Stimulated activated CD8-positive, alpha-beta memory T cell treated with anti-CD3 and anti-CD28 coated beads, Interleukin-7, amount 100 ng/mL, for 4 hours (primary cell): ENCODE results near the gene SPATA16.
"Not testable (repeated sequence)": the region's sequence is repeated elsewhere in the genome, so short reads cannot be mapped to it uniquely, and the experiment has no call there.

ENCODE experiments used
- DNase-seq, 2 donors: peaks; one replicate each; pipeline ENCODE4 v3.0.0-alpha.2; 2020; ENCODE audit warnings: low read depth in 2 of 2

Gene SPATA16

DNA sequence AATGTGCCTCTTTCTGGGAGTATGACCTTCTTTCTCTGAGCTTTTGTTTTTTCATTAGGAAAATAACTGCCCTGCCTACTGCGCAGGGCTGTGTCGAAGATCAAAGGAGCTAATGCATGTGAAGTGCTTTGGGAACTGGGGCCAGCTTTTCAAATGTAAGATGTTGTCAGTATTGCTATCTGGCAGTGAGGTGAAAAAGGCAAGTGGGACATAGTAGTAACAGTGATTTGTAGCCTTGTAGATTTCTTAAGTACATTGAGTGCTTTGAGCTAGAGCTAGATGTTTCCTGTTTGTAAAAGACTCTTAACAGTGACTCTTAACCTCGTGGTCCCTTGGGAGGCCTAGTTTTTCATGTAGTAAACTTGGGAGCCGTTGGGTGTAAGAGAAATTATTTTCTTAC, 264.0 kb downstream of the SPATA16 start:
- no peak for DNase-seq

DNA sequence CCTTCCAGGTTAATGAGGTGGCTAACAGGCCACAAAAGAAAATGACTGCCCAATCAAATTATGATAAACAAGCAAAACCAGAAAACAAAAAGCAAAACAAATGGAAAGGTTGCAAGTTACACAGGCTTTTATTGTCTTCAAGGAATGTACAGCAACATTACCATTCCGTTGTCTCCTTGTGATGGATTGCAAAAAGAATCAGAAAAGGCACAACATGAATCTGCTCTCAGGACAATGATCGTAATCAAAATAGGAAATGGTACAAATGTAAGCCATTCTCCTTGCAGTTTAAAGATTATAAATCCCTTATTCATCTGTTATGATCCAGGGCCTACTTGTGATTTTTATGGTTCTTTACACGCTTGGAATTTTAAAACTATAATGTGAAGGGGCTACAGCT, 264.7 kb downstream of the SPATA16 start:
- DNase-seq, result no peak

DNA sequence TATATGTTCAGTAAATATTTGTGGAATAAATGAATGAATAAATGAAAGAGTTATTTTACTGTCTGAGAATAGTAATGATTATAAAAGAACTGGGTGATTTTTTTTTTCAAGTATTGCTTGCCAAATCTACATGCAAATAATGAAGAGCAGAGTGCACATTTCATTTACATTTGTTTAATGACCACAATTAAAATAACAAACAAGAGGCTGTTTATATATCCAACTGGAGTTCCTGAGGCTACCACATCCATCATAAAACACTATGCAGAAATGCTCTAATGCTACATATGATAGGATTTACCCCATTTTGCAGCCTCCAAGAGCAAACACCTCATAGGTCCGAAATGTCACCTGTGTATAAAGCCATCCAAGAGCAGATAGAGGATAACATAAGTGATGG, 266.0 kb downstream of the SPATA16 start:
- DNase-seq, result no peak

DNA sequence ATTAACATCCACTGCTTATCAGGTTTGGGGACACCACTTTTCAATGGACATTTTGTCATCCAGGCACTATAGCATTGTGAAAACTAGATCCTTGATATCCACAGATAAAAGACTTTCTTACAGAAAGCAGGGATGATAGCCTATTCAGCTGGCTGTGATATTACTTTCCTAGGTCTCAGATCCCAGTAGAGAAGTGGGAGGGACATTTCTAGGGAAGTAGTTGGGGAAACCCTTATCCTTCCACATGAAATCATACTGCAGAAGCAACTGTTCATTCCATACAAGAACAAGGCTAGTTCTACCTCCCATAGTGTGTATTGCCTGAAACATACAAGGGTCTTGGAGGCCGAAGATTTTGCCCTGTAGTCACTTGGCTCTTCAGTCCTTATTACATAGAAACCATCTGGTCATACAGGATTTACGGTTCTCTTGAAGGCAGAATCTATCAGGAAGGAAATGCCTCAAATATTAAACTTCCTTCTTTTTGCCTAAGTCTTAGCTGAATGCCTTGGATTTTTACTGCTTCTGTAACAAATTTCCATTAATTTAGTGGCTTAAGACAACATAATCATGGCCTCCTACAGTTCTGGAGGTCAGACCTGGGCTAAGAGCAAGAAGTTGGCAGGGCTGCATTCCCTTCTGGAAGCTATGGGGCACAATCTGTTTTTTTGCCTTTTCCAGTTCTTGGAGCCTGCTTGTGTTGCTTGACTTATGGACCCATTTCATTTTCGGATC, 271.1 kb downstream of the SPATA16 start:
- DNase-seq, result no peak

DNA sequence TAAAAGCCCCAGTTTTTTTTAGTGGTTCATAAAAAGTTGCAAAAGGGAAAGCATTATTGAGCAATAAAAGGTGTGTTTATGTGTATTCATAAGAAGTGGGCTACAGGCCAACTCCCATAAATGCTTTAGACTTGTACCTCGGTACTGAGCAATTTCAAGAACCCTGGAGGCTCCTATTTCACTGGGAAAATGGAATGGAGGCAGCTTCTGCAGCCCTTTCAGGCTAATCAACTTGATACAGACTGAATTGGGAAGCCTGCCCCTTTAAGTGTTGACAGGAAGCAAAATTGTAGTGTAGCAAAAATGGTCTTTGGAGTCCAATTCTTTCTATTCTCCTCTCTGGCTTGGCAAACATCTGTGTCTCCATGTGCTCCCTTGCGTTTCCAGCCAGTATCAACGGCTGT, 271.7 kb downstream of the SPATA16 start:
- DNase-seq, result no peak

DNA sequence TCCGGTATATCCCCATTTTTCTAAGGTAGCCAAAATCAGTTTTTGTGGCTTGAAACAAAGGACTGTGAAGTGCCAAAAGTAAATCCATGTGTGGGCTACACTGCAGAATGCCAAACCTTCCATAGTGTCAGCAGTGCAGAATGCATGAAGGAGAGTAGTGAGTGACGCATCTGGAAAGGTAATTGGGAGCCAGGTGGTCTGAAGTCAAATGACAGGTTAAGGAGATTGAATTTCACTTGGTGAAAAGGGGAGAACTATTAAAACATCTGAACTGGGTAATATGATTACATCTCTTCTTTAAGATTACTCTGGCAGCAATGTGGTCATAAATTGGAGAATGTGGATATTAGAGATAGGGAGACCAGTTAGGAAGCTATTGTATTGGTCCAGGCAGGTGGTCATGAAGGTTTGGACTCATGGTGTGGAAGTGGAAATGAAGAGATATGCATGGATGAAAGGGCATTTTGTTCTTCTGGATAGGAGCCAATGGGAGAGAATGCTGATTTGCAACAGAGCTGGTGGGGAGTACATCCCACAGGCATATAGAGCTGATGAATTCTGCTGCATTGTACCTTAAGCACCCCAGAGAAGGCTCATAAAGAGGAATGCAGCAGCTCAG, 272.3 kb downstream of the SPATA16 start:
- no peak for DNase-seq

DNA sequence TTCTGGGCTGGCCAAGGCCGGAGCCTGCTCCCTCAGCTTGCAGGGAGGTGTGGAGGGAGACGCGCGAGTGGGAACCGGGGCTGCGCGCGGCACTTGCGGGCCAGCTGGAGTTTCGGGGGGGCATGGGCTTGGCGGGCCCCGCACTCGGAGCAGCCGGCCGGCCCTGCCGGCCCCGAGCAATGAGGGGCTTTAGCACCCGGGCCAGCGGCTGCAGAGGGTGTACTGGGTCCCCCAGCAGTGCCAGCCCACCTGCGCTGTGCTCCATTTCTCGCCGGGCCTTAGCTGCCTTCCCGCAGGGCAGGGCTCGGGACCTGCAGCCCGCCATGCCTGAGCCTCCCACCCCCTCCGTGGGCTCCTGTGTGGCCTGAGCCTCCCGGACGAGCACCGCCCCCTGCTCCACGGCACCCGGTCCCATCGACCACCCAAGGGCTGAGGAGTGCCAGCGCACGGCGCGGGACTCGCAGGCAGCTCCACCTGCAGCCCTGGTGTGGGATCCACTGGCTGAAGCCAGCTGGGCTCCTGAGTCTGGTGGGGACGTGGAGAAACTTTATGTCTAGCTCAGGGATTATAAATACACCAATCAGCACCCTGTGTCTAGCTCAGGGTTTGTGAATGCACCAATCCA, 274.2 kb downstream of the SPATA16 start:
- not testable (repeated sequence) for DNase-seq

DNA sequence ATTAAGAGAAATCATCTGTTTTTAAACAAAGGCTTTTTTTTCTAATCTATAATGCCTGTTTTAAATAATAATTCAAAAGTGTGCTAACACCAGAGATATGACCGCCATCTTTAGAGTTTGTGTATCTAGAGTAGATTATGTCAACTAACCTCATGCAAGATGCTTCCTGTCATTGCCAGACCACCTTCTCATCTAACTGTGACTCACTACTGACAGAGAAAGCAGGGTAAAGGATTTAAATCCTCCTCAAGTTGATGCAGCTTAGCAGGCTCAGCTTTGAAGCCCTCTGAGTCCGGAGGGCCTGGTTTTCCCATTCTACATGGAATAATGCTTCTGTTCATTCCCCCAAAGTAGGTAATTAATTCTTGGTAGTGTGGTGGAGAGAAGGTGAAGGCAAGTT, 282.0 kb downstream of the SPATA16 start:
- no peak for DNase-seq

DNA sequence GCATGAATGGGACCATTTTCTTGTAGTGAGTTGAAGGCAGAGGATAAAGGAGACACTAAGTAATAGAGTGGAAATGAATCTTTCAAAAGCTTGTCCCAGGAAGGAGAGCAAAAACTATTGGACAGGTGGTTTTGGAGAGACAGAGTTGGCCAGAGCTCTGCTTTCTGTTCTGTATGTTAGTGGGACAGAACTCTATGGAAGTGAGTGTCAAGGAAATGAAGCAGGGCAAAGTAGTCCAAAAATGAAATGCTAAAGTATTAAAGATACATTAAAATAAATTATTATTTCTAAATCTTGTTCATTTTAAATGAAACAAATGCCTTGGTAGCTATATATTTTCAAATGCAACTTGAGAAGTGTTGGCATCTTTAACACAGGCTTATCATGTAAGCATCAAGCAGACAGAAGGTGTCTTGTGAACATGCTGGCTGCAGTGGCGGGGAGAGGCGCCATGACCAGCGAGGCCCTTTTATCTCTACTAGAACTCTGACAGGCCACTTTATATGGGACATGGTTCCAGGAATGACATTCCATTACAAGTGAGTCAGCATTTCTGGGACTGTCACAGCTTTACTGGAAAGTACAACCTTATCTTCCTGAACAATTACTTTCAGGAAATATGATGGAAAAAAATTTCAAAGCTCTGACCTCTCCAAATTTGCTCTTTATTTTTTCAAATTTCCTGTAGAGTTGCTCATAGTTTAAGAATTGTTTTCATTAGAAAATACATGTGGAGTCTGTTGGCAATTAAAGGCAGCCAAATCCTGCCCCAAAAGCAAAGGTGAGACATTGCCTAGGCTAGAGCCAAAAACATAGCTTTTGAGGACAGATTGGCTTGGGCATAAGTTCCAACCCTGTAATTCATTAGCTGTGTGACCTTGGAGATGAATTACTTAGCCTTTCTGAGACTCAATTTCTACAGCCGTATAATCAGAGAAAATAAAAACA, 284.0 kb downstream of the SPATA16 start:
- DNase-seq, result no peak

DNA sequence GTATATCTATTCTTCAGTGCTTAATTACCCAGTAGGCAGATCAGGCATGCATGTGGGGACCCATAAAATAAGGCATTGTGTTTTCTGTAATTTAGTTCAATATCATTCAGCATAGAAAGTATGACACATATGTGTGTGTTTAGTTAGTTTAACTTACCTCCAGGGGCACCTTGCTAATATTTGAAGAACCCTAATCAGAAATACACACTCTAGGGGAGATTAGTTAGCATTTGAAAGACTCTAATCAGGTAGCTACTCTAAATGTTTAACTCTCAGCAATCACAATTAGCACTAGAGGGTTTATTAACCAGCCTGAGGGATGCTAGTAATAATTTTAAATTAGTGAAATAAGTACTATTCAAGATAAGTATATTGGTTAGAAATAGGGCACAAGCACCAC, 286.0 kb downstream of the SPATA16 start:
- DNase-seq, result no peak

DNA sequence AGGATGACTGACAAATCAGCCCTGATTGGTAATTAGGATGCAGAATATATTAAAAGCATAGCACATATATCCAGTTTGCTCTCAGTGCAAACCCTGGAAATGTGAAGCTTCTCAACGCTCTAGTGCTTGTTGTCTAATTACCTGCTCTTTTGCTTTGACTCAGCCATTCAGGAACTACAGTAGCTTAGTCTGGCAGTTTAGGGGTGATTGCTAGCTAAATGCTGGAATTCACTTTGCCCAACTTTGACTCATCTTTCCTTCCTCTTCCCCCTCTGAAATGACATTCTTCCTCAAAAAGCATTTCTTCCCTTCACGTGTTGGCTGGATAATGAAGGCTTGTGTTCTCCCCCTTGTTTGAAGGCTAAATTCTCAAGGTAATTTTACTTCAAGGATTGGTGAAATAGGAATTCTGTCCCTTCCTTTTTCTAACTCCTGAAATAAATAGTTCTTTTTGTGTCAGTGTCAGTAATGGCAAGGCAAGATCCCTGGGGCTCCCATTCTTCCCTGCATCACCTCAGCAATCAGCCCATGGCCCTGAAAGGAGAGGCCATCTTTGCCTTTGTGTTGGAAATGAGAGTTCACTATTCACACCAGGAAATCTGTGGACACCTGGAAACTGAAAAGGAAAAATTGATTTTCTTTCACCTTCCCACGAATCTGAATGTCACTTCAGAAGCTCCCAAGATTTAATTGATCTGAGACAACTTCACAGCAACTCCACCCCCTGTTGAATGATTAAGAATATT, 286.9 kb downstream of the SPATA16 start:
- DNase-seq, result no peak

DNA sequence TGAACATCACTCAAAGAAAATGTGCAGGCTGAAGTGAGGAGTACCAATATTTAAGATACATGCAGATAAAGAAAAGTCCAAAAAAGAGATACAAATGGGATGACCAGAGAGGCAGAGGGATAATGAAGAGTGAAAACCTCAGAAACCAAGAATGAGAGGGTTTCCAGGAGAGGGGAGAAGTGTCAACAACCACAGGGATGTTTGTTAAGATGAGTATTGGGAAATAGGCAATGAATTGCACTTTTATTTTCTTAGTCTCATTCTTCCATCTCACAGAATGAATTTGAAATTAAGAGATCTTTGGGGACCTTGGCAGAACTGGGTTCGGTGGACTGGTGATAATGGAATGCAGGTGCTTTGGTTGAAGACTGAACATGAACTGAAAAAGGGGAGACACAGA, 288.0 kb downstream of the SPATA16 start:
- DNase-seq, result no peak

DNA sequence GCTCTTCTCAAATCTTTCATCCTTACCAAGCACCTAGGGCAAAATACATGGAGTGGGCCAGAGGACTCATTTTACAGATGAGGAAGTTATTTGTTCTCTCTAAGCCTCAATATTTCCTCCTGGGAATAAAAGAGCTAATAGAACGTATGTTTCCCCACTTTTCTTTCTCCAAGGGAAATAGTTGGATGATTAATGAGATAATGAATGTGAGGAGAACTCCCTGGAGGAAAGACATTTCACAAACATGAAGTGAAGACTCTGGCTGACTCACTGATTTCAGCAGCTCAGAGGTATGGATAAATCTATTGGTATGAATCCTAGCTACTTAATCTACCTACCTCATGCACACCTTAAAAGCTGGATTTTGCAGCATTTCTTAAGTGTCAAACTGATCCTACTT, 292.1 kb downstream of the SPATA16 start:
- DNase-seq, result no peak

DNA sequence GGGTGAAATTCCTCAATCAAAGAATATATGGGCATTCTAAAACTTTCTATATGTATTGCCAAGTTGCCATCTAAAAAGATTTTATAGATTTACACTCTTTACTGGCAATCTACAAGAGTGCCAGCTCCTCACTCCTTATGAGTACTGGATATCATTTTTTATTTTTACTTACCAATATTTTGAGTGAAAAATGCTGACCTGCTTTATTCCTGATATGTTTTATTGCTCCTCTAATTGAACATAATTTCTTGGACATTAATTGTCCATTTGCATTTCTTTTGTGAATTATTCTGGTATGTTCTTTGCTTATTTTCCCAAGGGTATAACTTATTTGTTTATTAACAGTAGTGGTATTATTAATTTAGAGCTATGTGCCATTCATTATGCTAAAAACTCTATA, 293.7 kb downstream of the SPATA16 start:
- no peak for DNase-seq

DNA sequence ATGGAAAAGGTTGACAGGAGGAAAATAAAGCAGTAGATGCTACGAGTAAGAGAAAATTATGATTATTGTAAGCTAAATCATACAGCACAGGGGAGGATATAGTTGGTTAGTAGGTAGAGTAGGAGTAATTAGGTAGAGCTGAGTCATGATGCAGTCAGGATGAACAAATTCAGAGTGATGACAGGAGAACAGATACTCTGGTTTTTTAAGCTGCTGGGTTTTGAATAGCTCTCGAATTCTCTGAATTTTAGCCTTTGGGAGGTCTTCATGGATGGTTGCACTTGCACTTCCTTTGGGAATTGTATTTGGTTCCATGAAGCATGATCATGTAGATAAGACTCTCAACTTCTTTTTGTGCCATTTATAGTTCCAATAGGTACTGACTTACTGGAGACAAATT, 294.3 kb downstream of the SPATA16 start:
- no peak for DNase-seq

DNA sequence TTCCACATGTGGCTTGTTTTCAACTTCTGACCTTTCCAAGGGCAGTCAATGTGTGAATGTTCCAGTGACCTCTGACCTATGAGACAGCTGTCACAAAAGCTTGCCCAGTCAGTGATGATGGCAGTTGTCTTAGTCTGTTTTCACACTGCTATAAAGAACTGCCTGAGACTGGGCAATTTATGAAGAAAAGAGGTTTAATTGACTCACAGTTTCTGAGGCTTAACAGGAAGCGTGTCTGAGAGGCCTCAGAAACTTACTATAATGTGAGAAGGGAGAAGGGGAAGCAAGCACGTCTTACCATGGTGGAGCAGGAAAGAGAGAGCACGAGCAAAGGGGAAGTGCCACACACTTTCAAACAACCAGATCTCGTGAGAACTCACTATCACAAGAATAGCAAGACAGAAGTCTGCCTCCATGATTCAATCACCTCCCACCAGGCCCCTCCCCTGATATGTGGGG, 294.9 kb downstream of the SPATA16 start:
- no peak for DNase-seq

DNA sequence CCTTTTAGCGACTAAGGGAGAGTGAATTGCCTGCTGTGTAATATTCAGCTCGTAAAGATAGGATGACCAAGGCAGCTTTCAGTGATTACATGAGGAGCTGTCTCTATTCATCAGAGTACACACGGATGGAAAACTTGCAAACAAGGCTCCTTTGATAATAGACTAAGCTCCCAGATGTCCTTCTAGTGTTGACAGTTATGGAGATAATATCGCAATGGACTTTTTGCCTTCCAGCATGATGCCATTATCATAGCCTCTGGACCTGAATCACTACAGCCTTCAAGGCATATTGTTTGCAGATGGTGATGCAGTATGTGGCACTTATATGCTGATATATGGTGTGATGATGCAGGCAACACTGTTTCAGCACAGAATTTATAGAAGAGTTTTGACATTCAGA, 296.6 kb downstream of the SPATA16 start:
- DNase-seq, result no peak

DNA sequence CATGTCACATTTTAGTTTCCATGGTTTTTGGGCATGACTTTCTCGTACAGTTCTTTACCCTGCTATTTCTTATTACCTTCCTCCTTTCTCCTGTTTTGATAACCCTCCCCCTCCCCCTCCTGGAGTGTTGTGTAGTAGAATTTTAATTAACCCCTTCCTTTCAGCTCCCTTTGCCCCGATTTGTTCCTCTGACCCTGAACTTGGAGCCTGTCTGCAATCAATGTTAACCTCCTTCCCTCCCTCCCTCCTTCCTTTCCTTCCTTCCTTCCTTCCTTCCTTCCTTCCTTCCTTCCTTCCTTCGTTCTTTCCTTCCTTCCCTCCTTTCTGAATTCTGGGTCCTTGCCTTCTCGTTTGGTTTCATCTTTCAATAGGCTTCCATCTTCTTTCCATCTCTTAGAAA, 300.1 kb downstream of the SPATA16 start:
- DNase-seq, result no peak

DNA sequence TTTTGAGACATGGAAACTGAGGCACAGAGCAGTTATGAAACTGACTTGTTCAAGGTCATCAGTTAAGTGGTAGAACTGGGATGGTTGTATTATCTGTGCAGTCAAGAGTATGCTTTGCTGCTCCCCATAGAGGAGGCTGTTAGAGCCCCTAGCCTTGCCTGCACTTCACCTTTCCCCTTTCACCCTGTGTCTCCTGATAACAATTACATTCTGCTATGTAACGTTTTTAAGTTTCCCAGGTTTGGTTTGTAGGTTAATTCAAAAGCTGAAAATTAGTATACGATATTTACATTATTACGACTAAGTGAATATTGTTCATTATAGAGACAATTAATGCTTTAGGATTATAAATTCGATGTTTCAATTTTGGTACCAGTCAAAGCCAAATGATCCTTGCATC, 300.6 kb downstream of the SPATA16 start:
- DNase-seq, result no peak

DNA sequence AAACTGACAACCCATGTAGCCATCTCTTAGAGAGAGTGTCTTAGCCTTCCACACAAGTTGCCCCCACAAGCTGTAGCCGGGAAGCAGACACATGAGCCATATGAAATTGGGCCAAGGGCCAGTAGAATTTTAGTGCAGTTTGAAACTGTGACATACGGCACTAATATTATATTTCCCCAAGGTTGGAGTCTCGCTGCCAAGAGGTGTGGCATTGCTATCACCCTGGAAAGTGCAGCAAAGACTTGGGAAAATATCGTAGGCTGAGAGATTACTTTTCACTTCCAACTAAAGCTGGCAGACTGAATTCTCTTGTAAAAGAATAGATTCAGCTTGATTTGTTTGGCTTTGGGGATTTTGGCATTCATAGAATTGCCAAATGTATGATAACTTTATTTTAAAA, 301.4 kb downstream of the SPATA16 start:
- no peak for DNase-seq
